Parathyroid adenoma (tissue), 2 donors: Measurements from ENCODE around the gene RUNX2.

ENCODE experiments used
- H2AFZ ChIP-seq: fragments of 300-600 bp; sonication (generic); one replicate; pipeline ENCODE4 v1.7.0; 2017; ENCODE audit warnings: antibody characterized with exemption, mild to moderate bottlenecking
- H3K27ac ChIP-seq: fragments of 300-600 bp; sonication (generic); one replicate; pipeline ENCODE4 v1.7.0; 2017
- H3K27me3 ChIP-seq: fragments of 300-600 bp; sonication (generic); one replicate; pipeline ENCODE4 v1.7.0; 2017; ENCODE audit warnings: low read length; ENCODE audit not compliant: control insufficient read depth, insufficient read depth
- H3K36me3 ChIP-seq: fragments of 300-600 bp; sonication (generic); one replicate; pipeline ENCODE4 v1.7.0; 2017; ENCODE audit warnings: low read length; ENCODE audit not compliant: control insufficient read depth, insufficient read depth
- H3K4me1 ChIP-seq: fragments of 300-600 bp; sonication (generic); one replicate; pipeline ENCODE4 v1.7.0; 2017; ENCODE audit warnings: control low read depth
- H3K4me2 ChIP-seq: fragments of 300-600 bp; sonication (generic); one replicate; pipeline ENCODE4 v1.7.0; 2017; ENCODE audit warnings: low read length
- H3K4me3 ChIP-seq: fragments of 300-600 bp; sonication (generic); one replicate; pipeline ENCODE4 v1.7.0; 2017; ENCODE audit warnings: low read depth, low read length
- H3K79me2 ChIP-seq: fragments of 300-600 bp; sonication (generic); one replicate; pipeline ENCODE4 v1.7.0; 2017; ENCODE audit warnings: control low read depth
- H3K9ac ChIP-seq: fragments of 300-600 bp; sonication (generic); one replicate; pipeline ENCODE4 v1.7.0; 2017; ENCODE audit warnings: mild to moderate bottlenecking
- H3K9me3 ChIP-seq: fragments of 300-600 bp; sonication (generic); one replicate; pipeline ENCODE4 v1.7.0; 2017; ENCODE audit warnings: low read length; ENCODE audit not compliant: control insufficient read depth
- CTCF ChIP-seq: fragments of 300-600 bp; sonication (generic); IDR thresholded peaks from one replicate; pipeline ENCODE4 v1.7.0; 2017; ENCODE audit warnings: antibody characterized with exemption, mild to moderate bottlenecking
- donor health status: primary hyperparathyroidism.

Gene RUNX2

GRCh38 chr6:45432977-45433376 lies 104.8 kb downstream of the RUNX2 start:
- Histone ChIP-seq H3K4me2 (no peak overlapping the region), H3K4me3 (no peak overlapping the region), H3K79me2 (no peaks in the 10 kb centered on the region), H2AFZ (no peak overlapping the region), H3K36me3 (no peaks in the 10 kb centered on the region), H3K4me1 (no peaks in the 10 kb centered on the region), H3K27me3 (no peaks in the 10 kb centered on the region), H3K27ac (no peak overlapping the region), H3K9ac (no peak overlapping the region), H3K9me3 (no peaks in the 10 kb centered on the region)
- no peak for TF ChIP-seq CTCF

GRCh38 chr6:45433533-45434380 lies 105.6 kb downstream of the RUNX2 start:
- Histone ChIP-seq H3K27ac (no peak overlapping the region), H3K9me3 (no peaks in the 10 kb centered on the region), H3K79me2 (no peaks in the 10 kb centered on the region), H2AFZ (no peak overlapping the region), H3K4me1 (no peaks in the 10 kb centered on the region), H3K27me3 (no peaks in the 10 kb centered on the region), H3K4me2 (no peak overlapping the region), H3K36me3 (no peaks in the 10 kb centered on the region), H3K9ac (no peak overlapping the region), H3K4me3 (no peak overlapping the region)
- TF ChIP-seq CTCF, result no peak

- no peak for TF ChIP-seq CTCF
- no peaks in the 10 kb centered on the region for H3K27me3 ChIP-seq
- no peaks in the 10 kb centered on the region for H3K36me3 ChIP-seq
- no peak overlapping the region for H3K9ac ChIP-seq
- no peaks in the 10 kb centered on the region for H3K4me1 ChIP-seq
- H3K4me3 ChIP-seq, result no peak overlapping the region
- H3K4me2 ChIP-seq, result no peak overlapping the region
- no peak overlapping the region for H3K27ac ChIP-seq
- H3K79me2 ChIP-seq, result no peaks in the 10 kb centered on the region
- H3K9me3 ChIP-seq, result no peaks in the 10 kb centered on the region
- no peak overlapping the region for H2AFZ ChIP-seq
Observed at GRCh38 chr6:45434381-45434700, 106.2 kb downstream of the RUNX2 start.

- Histone ChIP-seq H3K9me3 (no peaks in the 10 kb centered on the region), H3K27ac (no peak overlapping the region), H3K4me2 (no peak overlapping the region), H3K36me3 (no peaks in the 10 kb centered on the region), H3K4me1 (no peaks in the 10 kb centered on the region), H3K79me2 (no peaks in the 10 kb centered on the region), H3K9ac (no peak overlapping the region), H3K27me3 (no peaks in the 10 kb centered on the region), H2AFZ (no peak overlapping the region), H3K4me3 (no peak overlapping the region)
- no peak for TF ChIP-seq CTCF
Observed at GRCh38 chr6:45436544-45437438, 108.7 kb downstream of the RUNX2 start.
